K562 (cell line): ENCODE data around the gene CTF1. TPM values are rescaled to one million over a fixed set of nuclear protein-coding genes. Genes with fewer than 3 reads are reported as not detected.

ENCODE experiments used
- ATAC-seq: fragments of 200-7000 bp; cut with Tn5 transposase; 3 replicates; pipeline ENCODE4 v1.9.1; 2020; ENCODE audit warnings: moderate library complexity
- BruUV-seq: library from RNA; stranded (reverse); fragments of 400-500 nt; replicated peaks from 2 replicates; lab custom pipeline; 2021; lab: Mats Ljungman, UMichigan
- CTCF ChIA-PET: fragments of 300-600 bp; formaldehyde crosslinking; extraction: SDS; loops from one replicate; lab custom pipeline; 2021; ENCODE audit warnings: low intra/inter-chr PET ratio; lab: Yijun Ruan, JAX
- POLR2A ChIA-PET: fragments of 300-600, 350-650 bp; sonication (Branson Sonifier 250); formaldehyde crosslinking; extraction: SDS; loops from one replicate; lab custom pipeline; 2021; ENCODE audit warnings: antibody characterized with exemption, inconsistent platforms; lab: Yijun Ruan, JAX
- DNase-seq, 4 experiments: peaks; one replicate each; pipeline versions ENCODE4 v3.0.0 to v3.0.0-alpha.2; 2011 to 2018; ENCODE audit warnings: low spot score in 3 of 4, mixed read lengths in 3 of 4; ENCODE audit errors: extremely low read depth in 1 of 4
- FAIRE-seq: peaks from 2 replicates; lab custom pipeline; 2011; peaks lifted over from hg19 to GRCh38; lab: Jason Lieb, UNC
- H2AFZ ChIP-seq: 2 replicates; pipeline ENCODE4 v1.6.0; 2011; ENCODE audit warnings: low read depth, low read length, control low read depth, inconsistent platforms
- H3K27ac ChIP-seq: fragments of 200-600 bp; 3 replicates; pipeline ENCODE4 v1.8.0; 2011; ENCODE audit warnings: low read depth, mild to moderate bottlenecking, control low read depth, inconsistent platforms, low read length, moderate library complexity, mixed read lengths; ENCODE audit errors: extremely low read depth
- H3K27me3 ChIP-seq, 2 experiments: fragments of 300-600 bp in 1 of 2; 2 replicates in 1 of 2; 3 replicates in 1 of 2; pipeline versions ENCODE4 v1.6.0 to v1.8.0; 2011; ENCODE audit warnings: inconsistent platforms in 2 of 2, low read length in 2 of 2, mild to moderate bottlenecking in 1 of 2, mixed read lengths in 1 of 2, moderate library complexity in 1 of 2; ENCODE audit not compliant: control insufficient read depth in 2 of 2, insufficient read depth in 2 of 2
- H3K36me3 ChIP-seq: fragments of 300-600 bp; 3 replicates; pipeline ENCODE4 v1.8.0; 2011; ENCODE audit warnings: mild to moderate bottlenecking, low read length, inconsistent platforms; ENCODE audit not compliant: control insufficient read depth, insufficient read depth
- H3K4me1 ChIP-seq, 2 experiments: fragments of 200-600 bp in 1 of 2; replicated peaks in 1 of 2; 2 replicates in 1 of 2; 3 replicates in 1 of 2; pipeline versions ENCODE4 v1.5.1 to v1.8.0; 2011; ENCODE audit warnings: inconsistent platforms in 2 of 2, low read length in 2 of 2, mild to moderate bottlenecking in 1 of 2, mixed read lengths in 1 of 2, moderate library complexity in 1 of 2; ENCODE audit not compliant: control insufficient read depth in 2 of 2, insufficient read depth in 2 of 2
- H3K4me2 ChIP-seq: 2 replicates; pipeline ENCODE4 v1.6.1; 2011; ENCODE audit warnings: low read length, control low read depth, inconsistent platforms, mixed read lengths; ENCODE audit not compliant: insufficient read depth
- H3K4me3 ChIP-seq: fragments of 200-600 bp; sonication (generic), shearing (Covaris generic); 2 replicates; pipeline ENCODE4 v1.5.1; 2016; ENCODE audit warnings: control low read depth, inconsistent platforms
- H3K79me2 ChIP-seq: fragments of 200-600 bp; 3 replicates; pipeline ENCODE4 v1.8.0; 2011; ENCODE audit warnings: low read length, inconsistent platforms; ENCODE audit not compliant: control insufficient read depth, insufficient read depth
- H3K9ac ChIP-seq, 2 experiments: 2 replicates each; pipeline versions ENCODE4 v1.6.0 to v1.6.1; 2011; ENCODE audit warnings: low read depth in 2 of 2, low read length in 2 of 2, control low read depth in 1 of 2, inconsistent platforms in 1 of 2, mild to moderate bottlenecking in 1 of 2, mixed read lengths in 1 of 2; ENCODE audit not compliant: insufficient read depth in 1 of 2
- H3K9me1 ChIP-seq: one replicate; pipeline ENCODE4 v1.6.0; 2011; ENCODE audit warnings: inconsistent platforms, mild to moderate bottlenecking, low read length, moderate library complexity; ENCODE audit not compliant: control insufficient read depth, insufficient read depth
- H3K9me3 ChIP-seq: replicated peaks from 2 replicates; pipeline ENCODE4 v1.5.1; 2011; ENCODE audit warnings: low read depth, low read length, inconsistent platforms; ENCODE audit not compliant: control insufficient read depth, insufficient read depth
- H4K20me1 ChIP-seq: replicated peaks from 2 replicates; pipeline ENCODE4 v1.6.1; 2011; ENCODE audit warnings: low read length, inconsistent platforms, mixed read lengths; ENCODE audit not compliant: control insufficient read depth, insufficient read depth
- BACH1 ChIP-seq: fragments of 200-800 bp; sonication (Bioruptor generic); IDR thresholded peaks from 2 replicates; pipeline ENCODE4 v1.6.1; 2016; ENCODE audit warnings: missing genetic modification characterization, missing compliant biosample characterization
- E2F5 ChIP-seq: sonication (generic); formaldehyde crosslinking; IDR thresholded peaks from 2 replicates; pipeline ENCODE4 v1.8.0; 2022; ENCODE audit warnings: mild to moderate bottlenecking, missing genetic modification reagents
- FUS ChIP-seq: fragments of 200-400 bp; formaldehyde crosslinking; optimal IDR thresholded peaks from 2 replicates; pipeline ENCODE3; 2017; ENCODE audit warnings: low read depth, low read length
- HSF4 ChIP-seq: fragments of 250-450 bp; sonication (Bioruptor Pico); IDR thresholded peaks from 2 replicates; pipeline ENCODE4 v2.1.2; 2022; ENCODE audit warnings: mild to moderate bottlenecking, moderate library complexity, borderline replicate concordance
- NCOR1 ChIP-seq: fragments of 450-650 bp; IDR thresholded peaks from 2 replicates; pipeline ENCODE4 v1.6.1; 2016; ENCODE audit warnings: mild to moderate bottlenecking, moderate library complexity
- ZNF717 ChIP-seq: fragments of 250-450 bp; sonication (Bioruptor Pico); IDR thresholded peaks from 2 replicates; pipeline ENCODE4 v1.5.0; 2021
- WGBS: fragments of 100-300 bp; shearing (Covaris generic); methylation state at CpG from one replicate; pipeline ENCODE4 v1.1.6; 2016; ENCODE audit warnings: low coverage, mixed read lengths; ENCODE audit not compliant: insufficient coverage; ENCODE audit errors: missing lambda C conversion rate; 5-methylcytosine and 5-hydroxymethylcytosine counted together
- in situ Hi-C: fragments of 300-500 bp; cut with MboI; formaldehyde crosslinking; loops from 4 replicates; pipeline ENCODE4 v1.15.0; 2018; ENCODE audit warnings: inconsistent platforms, mixed read lengths
- intact Hi-C: fragments of 100-400 bp; cut with micrococcal nuclease; formaldehyde crosslinking; loops from 2 replicates; pipeline ENCODE4 v1.14.2; 2022
- polyA plus RNA-seq, 8 experiments: library from polyadenylated mRNA; depleted of rRNA in 4 of 8; stranded (reverse) in 5 of 8; unstranded in 3 of 8; fragments of >200 nt; fragmentation: Nextera tagmentation in 2 of 8; fragmentation: Illumina TruSeq in 1 of 8; extraction: Ambion mirVana in 2 of 8; extraction: Trizol in 1 of 8; gene quantifications; 2 replicates each; pipeline versions ENCODE4 v1.2.1 to v1.2.3, GENCODE V29; 2011 to 2014; ENCODE audit warnings: inconsistent platforms in 1 of 8, missing spikeins in 1 of 8
- total RNA-seq, 7 experiments: library from RNA; depleted of rRNA in 6 of 7; stranded (reverse); fragments of >200 nt in 6 of 7; fragmentation: Illumina TruSeq in 2 of 7; extraction: Trizol in 2 of 7; gene quantifications; 2 replicates each; pipeline versions ENCODE4 v1.2.1 to v1.2.3, GENCODE V29; 2011 to 2021; ENCODE audit warnings: low replicate concordance in 1 of 7
- TF ChIP-seq, protein P1 (sequence below), 2 experiments: fragments of 450-650 bp in 1 of 2; sonication (generic) in 1 of 2; formaldehyde crosslinking in 1 of 2; IDR thresholded peaks; 2 replicates each; pipeline versions ENCODE4 v1.7.1 to v1.9.0; 2016 to 2022; ENCODE audit warnings: inconsistent platforms in 1 of 2, mild to moderate bottlenecking in 1 of 2, missing genetic modification reagents in 1 of 2
- TF ChIP-seq, protein P2 (sequence below), 2 experiments: fragments of 450-650 bp; IDR thresholded peaks; 2 replicates each; pipeline ENCODE4 v1.6.1; 2018; ENCODE audit warnings: mild to moderate bottlenecking in 2 of 2, low read depth in 1 of 2; ENCODE audit not compliant: partially characterized antibody in 2 of 2

CTF1 gene
- total and polyA plus RNA-seq, 9 of the 15 experiments (the other 6 are each of a cell fraction or from before 2014, with no cell fraction given), result 0.24 to 2.5 (median 0.44) TPM

DNA sequence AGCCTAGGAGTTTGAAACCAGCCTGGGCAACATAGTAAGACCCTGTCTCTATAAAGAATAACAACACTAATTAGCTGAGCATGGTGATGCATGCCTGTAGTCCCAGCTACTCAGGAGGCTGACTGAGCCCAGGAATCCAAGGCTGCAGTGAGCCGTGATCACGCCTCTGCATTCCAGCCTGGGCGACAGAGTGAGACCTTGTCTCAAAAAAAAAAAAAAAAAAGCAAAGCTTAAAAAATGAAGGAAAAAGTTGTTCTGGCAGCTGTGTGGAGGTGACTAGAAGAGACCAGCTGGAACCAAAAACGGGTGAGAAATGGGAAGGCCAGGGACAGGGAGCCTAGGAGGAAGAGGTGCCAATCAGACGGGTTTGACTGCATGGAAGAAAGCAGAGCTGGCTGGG, 6.7 kb upstream of the CTF1 start:
- intact Hi-C loops, result no loop called here
- in situ Hi-C loops, result no loop called here
- Histone ChIP-seq H4K20me1 (no peaks in the 10 kb centered on the region), H3K9me3 (no peaks in the 10 kb centered on the region), H3K27me3 (no peaks in the 10 kb centered on the region), H3K4me1 (peaks cover 16 to 27% of the 10 kb centered on the region in 2 experiments), H3K79me2 (peaks cover 19% of the 10 kb centered on the region), H3K4me2 (no peak overlapping the region), H3K9ac (no peak overlapping the region), H3K36me3 (peaks cover 58% of the 10 kb centered on the region; the same call in 2 of the 3 replicates), H3K4me3 (no peak overlapping the region), H3K27ac (no peak overlapping the region), H3K9me1 (no peaks in the 10 kb centered on the region), H2AFZ (no peak overlapping the region)
- BruUV-seq, result no TSS peak
- ATAC-seq (no peak), DNase-seq (no peak), FAIRE-seq (no peak)
- POLR2A ChIA-PET, result interaction anchor here (0.6 to 1.0 kb wide), 2 partner anchors 17 to 232 kb away, joined by 3 read pairs; no protein-coding TSS in a partner anchor
- CTCF ChIA-PET, result no interaction called here
- 79% methylated on average over 5 of the region's 5 CpGs for WGBS
- TF ChIP-seq E2F5 (CRISPR knock-in tag) (no peak), FUS (no peak), ZNF717 (CRISPR knock-in tag) (no peak), BACH1 (tag) (no peak), HSF4 (no peak), NCOR1 (no peak)
- TF ChIP-seq, protein P1, sequence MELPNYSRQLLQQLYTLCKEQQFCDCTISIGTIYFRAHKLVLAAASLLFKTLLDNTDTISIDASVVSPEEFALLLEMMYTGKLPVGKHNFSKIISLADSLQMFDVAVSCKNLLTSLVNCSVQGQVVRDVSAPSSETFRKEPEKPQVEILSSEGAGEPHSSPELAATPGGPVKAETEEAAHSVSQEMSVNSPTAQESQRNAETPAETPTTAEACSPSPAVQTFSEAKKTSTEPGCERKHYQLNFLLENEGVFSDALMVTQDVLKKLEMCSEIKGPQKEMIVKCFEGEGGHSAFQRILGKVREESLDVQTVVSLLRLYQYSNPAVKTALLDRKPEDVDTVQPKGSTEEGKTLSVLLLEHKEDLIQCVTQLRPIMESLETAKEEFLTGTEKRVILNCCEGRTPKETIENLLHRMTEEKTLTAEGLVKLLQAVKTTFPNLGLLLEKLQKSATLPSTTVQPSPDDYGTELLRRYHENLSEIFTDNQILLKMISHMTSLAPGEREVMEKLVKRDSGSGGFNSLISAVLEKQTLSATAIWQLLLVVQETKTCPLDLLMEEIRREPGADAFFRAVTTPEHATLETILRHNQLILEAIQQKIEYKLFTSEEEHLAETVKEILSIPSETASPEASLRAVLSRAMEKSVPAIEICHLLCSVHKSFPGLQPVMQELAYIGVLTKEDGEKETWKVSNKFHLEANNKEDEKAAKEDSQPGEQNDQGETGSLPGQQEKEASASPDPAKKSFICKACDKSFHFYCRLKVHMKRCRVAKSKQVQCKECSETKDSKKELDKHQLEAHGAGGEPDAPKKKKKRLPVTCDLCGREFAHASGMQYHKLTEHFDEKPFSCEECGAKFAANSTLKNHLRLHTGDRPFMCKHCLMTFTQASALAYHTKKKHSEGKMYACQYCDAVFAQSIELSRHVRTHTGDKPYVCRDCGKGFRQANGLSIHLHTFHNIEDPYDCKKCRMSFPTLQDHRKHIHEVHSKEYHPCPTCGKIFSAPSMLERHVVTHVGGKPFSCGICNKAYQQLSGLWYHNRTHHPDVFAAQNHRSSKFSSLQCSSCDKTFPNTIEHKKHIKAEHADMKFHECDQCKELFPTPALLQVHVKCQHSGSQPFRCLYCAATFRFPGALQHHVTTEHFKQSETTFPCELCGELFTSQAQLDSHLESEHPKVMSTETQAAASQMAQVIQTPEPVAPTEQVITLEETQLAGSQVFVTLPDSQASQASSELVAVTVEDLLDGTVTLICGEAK (IDR thresholded peaks at IDR 0.05), result no peak
- TF ChIP-seq, protein P1 (CRISPR knock-in tag; IDR thresholded peaks at IDR 0.05), result no peak
- TF ChIP-seq, protein P2, sequence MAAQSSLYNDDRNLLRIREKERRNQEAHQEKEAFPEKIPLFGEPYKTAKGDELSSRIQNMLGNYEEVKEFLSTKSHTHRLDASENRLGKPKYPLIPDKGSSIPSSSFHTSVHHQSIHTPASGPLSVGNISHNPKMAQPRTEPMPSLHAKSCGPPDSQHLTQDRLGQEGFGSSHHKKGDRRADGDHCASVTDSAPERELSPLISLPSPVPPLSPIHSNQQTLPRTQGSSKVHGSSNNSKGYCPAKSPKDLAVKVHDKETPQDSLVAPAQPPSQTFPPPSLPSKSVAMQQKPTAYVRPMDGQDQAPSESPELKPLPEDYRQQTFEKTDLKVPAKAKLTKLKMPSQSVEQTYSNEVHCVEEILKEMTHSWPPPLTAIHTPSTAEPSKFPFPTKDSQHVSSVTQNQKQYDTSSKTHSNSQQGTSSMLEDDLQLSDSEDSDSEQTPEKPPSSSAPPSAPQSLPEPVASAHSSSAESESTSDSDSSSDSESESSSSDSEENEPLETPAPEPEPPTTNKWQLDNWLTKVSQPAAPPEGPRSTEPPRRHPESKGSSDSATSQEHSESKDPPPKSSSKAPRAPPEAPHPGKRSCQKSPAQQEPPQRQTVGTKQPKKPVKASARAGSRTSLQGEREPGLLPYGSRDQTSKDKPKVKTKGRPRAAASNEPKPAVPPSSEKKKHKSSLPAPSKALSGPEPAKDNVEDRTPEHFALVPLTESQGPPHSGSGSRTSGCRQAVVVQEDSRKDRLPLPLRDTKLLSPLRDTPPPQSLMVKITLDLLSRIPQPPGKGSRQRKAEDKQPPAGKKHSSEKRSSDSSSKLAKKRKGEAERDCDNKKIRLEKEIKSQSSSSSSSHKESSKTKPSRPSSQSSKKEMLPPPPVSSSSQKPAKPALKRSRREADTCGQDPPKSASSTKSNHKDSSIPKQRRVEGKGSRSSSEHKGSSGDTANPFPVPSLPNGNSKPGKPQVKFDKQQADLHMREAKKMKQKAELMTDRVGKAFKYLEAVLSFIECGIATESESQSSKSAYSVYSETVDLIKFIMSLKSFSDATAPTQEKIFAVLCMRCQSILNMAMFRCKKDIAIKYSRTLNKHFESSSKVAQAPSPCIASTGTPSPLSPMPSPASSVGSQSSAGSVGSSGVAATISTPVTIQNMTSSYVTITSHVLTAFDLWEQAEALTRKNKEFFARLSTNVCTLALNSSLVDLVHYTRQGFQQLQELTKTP (IDR thresholded peaks at IDR 0.05; ENCODE audit: low read depth in 1 of 2, partially characterized antibody in 2 of 2), result no peak
